Bronchus fibroblast of lung (primary cell): Measurements from ENCODE around the gene HNRNPCL1. TPM values are rescaled to one million over a fixed set of nuclear protein-coding genes. Genes with fewer than 3 reads are reported as not detected.

Source experiments
- total RNA-seq: library from RNA; depleted of rRNA; stranded (reverse); fragments of >200 nt; gene quantifications from 2 replicates; pipeline ENCODE4 v1.2.3, GENCODE V29; 2015

HNRNPCL1 gene
- not detected in 2 replicates for total RNA-seq

DNA sequence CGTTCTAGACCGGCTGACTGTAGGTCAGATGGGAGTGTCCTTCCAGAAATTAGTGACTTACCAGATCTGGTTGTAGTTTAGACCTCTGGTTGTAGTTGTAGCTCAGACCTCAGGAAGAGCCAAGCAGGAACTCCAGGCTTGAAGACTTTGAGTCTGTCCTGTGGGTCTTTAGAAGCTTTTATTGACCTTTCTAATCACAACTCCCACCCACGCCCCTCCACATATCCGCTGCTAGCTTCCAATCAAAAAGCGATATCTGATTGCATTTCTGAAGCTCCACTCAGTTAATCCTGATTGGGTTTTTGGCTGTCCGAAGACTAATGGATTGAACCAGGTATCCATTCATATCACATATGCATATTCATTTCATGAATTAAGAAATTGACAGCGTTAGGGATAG lies at the start of gene HNRNPCL1:
Gene HNRNPCL1, minus strand, starts transcription at position 101 of the 400 bp plus-strand sequence. CDS start 431 bp downstream, outside the sequence.

DNA sequence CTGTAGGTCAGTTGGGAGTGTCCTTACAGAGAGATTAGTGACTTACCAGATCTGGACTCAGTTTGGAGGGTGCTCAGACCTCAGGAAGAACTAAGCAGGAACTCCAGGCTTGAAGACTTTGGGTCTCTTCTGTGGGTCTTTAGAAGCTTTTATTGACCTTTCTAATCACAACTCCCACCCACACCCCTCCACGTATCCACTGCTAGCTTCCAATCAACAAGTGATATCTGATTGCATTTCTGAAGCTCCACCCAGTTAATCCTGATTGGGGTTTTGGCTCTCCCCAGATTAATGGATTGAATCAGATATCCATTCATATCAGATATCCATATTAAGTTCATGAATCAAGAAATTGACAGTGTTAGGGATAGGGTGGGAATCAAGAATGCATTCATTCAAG lies 49.6 kb upstream of the HNRNPCL1 start, which contains the start of gene PRAMEF10:
Gene PRAMEF10, minus strand, starts transcription at position 101 of the 400 bp plus-strand sequence. CDS start 2,423 bp downstream, outside the sequence.

DNA sequence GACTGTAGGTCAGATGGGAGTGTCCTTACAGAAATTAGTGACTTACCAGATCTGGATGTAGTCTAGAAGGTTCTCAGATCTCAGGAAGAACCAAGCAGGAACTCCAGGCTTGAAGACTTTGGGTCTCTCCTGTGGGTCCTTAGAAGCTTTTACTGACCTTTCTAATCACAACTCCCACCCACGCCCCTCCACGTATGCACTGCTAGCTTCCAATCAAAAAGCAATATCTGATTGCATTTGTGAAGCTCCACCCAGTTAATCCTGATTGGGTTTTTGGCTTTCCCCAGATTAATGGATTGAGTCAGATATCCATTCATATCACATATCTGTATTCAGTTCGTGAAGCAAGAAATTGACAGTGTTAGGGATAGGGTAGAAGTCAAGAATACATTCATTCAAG lies 37.6 kb upstream of the HNRNPCL1 start, which contains the start of gene PRAMEF4:
Gene PRAMEF4, minus strand, starts transcription at position 101 of the 400 bp plus-strand sequence. CDS start 2,807 bp downstream, outside the sequence.

DNA sequence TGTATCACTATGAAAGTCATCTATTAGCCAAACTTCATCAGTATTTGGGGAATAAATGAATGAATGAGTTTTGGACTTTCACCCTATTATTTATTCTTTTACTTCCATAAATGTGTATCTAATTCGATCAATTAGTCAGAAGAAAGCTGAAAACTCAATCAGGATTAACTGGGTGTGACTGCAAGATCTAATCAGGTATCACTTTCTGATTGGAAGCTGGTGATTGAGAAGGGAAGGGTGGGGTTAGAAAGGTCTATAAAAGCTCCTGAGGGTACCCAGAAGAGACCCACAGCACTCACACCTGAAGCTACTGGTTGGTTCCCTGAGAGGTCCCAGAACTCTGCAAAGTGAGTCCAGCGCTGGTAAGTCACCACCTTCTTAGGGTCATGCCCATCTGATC lies 8.3 kb upstream of the HNRNPCL1 start, which contains the start of gene PRAMEF2:
Gene PRAMEF2, plus strand, starts transcription at position 301 of the 400 bp plus-strand sequence. CDS start 1,924 bp downstream, outside the sequence.

DNA sequence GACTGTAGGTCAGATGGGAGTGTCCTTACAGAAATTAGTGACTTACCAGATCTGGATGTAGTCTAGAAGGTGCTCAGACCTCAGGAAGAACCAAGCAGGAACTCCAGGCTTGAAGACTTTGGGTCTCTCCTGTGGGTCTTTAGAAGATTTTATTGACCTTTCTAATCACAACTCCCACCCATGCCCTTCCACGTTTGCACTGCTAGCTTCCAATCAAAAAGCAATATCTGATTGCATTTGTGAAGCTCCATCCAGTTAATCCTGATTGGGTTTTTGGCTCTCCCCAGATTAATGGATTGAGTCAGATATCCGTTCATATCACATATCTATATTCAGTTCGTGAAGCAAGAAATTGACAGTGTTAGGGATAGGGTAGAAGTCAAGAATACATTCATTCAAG lies 17.2 kb downstream of the HNRNPCL1 start, which contains the start of gene PRAMEF11:
Gene PRAMEF11, minus strand, starts transcription at position 101 of the 400 bp plus-strand sequence. CDS start 2,621 bp downstream, outside the sequence.

Other genes with a start within 250 kb of the HNRNPCL1 start
- gene DHRS3, start 230.5 kb downstream of the HNRNPCL1 start, total RNA-seq, result 17.1 and 21.6 TPM in 2 replicates
- gene AADACL4, start 204.6 kb downstream of the HNRNPCL1 start, total RNA-seq, result not detected in 2 replicates
- gene AADACL3, start 132.6 kb downstream of the HNRNPCL1 start, total RNA-seq, result not detected in 2 replicates
- gene CFAP107, start 102.5 kb downstream of the HNRNPCL1 start, total RNA-seq, result not detected in 2 replicates
- not detected in 2 replicates for gene PRAMEF12, start 75.0 kb downstream of the HNRNPCL1 start, total RNA-seq
- gene PRAMEF1, start 57.3 kb downstream of the HNRNPCL1 start, total RNA-seq, result not detected in 2 replicates
- gene PRAMEF11, start 17.3 kb downstream of the HNRNPCL1 start, total RNA-seq, result not detected in 2 replicates
- gene PRAMEF2, start 8.4 kb upstream of the HNRNPCL1 start, total RNA-seq, result not detected in 2 replicates
- not detected in 2 replicates for gene PRAMEF4, start 37.5 kb upstream of the HNRNPCL1 start, total RNA-seq
- not detected in 2 replicates for gene PRAMEF10, start 49.5 kb upstream of the HNRNPCL1 start, total RNA-seq
- gene PRAMEF7, start 67.9 kb upstream of the HNRNPCL1 start, total RNA-seq, result not detected in 2 replicates
- gene PRAMEF6, start 98.9 kb upstream of the HNRNPCL1 start, total RNA-seq, result not detected in 2 replicates
- not detected in 2 replicates for gene PRAMEF27, start 207.9 kb upstream of the HNRNPCL1 start, total RNA-seq
- not detected in 2 replicates for gene HNRNPCL3, start 212.0 kb upstream of the HNRNPCL1 start, total RNA-seq
- gene PRAMEF25, start 222.1 kb upstream of the HNRNPCL1 start, total RNA-seq, result not detected in 2 replicates